HK-2 (cell line): ENCODE measurements around the gene EIF2D.

Experiments used
- DNase-seq: peaks from one replicate; pipeline ENCODE4 v3.0.0-alpha.2; 2018; ENCODE audit not compliant: unreplicated experiment

EIF2D gene

DNA sequence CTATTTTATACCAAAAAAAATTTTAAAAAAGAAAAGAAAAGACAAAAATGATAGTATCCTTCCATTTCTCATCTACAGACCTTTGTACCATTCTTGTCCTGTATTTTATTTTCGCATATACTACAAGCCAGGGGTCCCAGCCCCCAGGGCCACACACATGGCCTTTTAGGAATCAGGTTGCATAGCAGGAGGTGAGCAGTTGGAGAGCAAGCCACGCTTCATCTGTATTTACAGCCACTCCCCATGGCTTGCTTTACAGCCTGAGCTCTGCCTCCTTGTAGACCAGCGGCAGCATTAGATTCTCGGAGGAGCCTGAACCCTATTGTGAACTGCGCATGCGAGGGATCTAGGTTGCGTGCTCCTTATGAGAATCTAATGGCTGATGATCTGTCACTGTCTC lies 65.2 kb downstream of the EIF2D start:
- no peak for DNase-seq

DNA sequence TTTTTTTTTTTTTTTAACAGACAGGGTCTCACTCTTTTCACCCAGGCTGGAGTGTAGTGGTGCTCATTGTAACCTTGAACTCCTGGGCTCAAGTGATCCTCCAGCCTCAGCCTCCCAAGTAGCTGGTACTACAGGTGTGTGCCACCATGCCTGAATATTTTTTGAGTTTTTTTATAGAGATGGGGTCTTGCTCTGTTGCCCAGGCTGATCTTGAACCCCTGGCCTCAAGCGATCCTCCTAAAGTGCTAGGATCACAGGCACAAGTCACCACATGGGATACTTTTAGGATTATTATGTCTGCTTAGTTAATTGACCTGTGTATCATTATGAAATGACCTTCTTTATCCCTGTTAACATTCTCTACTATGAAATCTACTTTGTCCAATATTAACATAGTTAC lies 66.9 kb downstream of the EIF2D start:
- DNase-seq, result no peak

DNA sequence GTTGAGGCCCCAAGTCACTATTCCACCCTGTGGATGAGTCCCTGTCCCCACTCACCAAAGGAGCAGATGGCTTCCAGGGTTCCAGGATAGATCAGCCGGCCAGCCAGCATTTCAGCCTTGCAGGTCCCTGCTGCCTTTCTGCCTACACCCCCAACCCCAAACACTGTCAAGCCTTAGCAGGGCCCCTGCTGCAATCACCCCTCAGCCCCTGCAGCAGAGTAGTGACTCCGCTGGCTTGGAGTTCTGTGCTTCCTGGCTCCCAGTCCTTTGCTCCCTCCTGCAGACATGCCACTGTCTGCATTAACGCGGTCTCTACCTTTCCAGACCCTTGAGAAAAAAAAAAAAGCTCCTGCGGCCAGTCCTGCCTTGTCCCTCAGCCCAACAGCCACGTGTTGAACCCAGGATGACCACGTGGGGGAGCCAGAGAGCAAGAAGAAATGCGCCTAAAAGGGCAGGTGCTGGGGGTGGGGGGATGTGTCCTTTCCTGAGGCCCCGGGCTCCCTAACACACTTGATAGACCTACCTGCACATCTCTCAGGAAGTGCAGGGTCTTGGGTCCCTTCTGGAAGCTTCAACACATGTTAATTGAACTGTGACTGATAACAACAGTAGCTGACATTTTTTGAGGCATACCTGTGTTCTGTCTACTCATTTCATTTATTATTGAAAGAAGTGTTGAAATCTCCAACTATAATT lies 67.6 kb downstream of the EIF2D start:
- DNase-seq, result peak; percentile 83
